ENCODE data around the gene PRR35.

- TF ChIP-seq CTCF (optimal IDR thresholded peaks at IDR 0.05 in 1 of 3, IDR thresholded peaks at IDR 0.05 in 1 of 3, conservative IDR thresholded peaks at IDR 0.05 in 1 of 3; ENCODE audit: extremely low read depth in 1 of 3, insufficient read depth in 2 of 3, low read length in 3 of 3) (no peak), EZH2 (IDR thresholded peaks at IDR 0.05; ENCODE audit: low read length) (no peak)
Observed at GRCh38 chr16:557463-558297, 2.5 kb upstream of the PRR35 start.

All from keratinocyte (primary cell).